Astrocyte (in vitro differentiated cells and primary cell): Measurements from ENCODE around the gene PCCA. TPM values are rescaled to one million over a fixed set of nuclear protein-coding genes. Genes with fewer than 3 reads are reported as not detected.

Experiments
- DNase-seq: peaks from one replicate; pipeline ENCODE4 v3.0.0-alpha.2; 2010; ENCODE audit warnings: low read depth
- FAIRE-seq: peaks from 2 replicates; lab custom pipeline; 2011; peaks lifted over from hg19 to GRCh38; lab: Jason Lieb, UNC
- H2AFZ ChIP-seq: 2 replicates; pipeline ENCODE4 v1.6.0; 2012; ENCODE audit warnings: low read depth, low read length, inconsistent platforms
- H3K27ac ChIP-seq: 2 replicates; pipeline ENCODE4 v1.5.1; 2011; ENCODE audit warnings: low read depth, low read length, inconsistent platforms
- H3K27me3 ChIP-seq: 2 replicates; pipeline ENCODE4 v1.6.0; 2011; ENCODE audit warnings: low read length, inconsistent platforms; ENCODE audit not compliant: insufficient read depth
- H3K36me3 ChIP-seq: 2 replicates; pipeline ENCODE4 v1.5.1; 2011; ENCODE audit warnings: low read length, inconsistent platforms; ENCODE audit not compliant: insufficient read depth
- H3K4me1 ChIP-seq: 2 replicates; pipeline ENCODE4 v1.5.1; 2011; ENCODE audit warnings: low read length, inconsistent platforms; ENCODE audit not compliant: insufficient read depth
- H3K4me2 ChIP-seq: 2 replicates; pipeline ENCODE4 v1.6.0; 2012; ENCODE audit warnings: low read length, inconsistent platforms
- H3K4me3 ChIP-seq: 2 replicates; pipeline ENCODE4 v1.5.1; 2011; ENCODE audit warnings: low read depth, mild to moderate bottlenecking, low read length, inconsistent platforms; ENCODE audit not compliant: insufficient read depth
- H3K79me2 ChIP-seq: 2 replicates; pipeline ENCODE4 v1.6.0; 2012; ENCODE audit warnings: mild to moderate bottlenecking, low read length, inconsistent platforms; ENCODE audit not compliant: insufficient read depth
- H3K9ac ChIP-seq: 2 replicates; pipeline ENCODE4 v1.6.0; 2012; ENCODE audit warnings: mild to moderate bottlenecking, low read length, inconsistent platforms
- H3K9me3 ChIP-seq: 2 replicates; pipeline ENCODE4 v1.5.1; 2012; ENCODE audit warnings: low read depth, mild to moderate bottlenecking, low read length, inconsistent platforms; ENCODE audit not compliant: insufficient read depth
- H4K20me1 ChIP-seq: 2 replicates; pipeline ENCODE4 v1.6.0; 2012; ENCODE audit warnings: low read length, inconsistent platforms; ENCODE audit not compliant: insufficient read depth
- H3K27ac Mint-ChIP-seq: one replicate; pipeline ENCODE4 v1.8.0; 2021; ENCODE audit warnings: mild to moderate bottlenecking, mixed read lengths; ENCODE audit not compliant: unreplicated experiment
- H3K27me3 Mint-ChIP-seq: one replicate; pipeline ENCODE4 v1.8.0; 2021; ENCODE audit warnings: low read depth, mixed read lengths; ENCODE audit not compliant: unreplicated experiment
- H3K36me3 Mint-ChIP-seq: one replicate; pipeline ENCODE4 v1.8.0; 2021; ENCODE audit warnings: low read depth, mixed read lengths; ENCODE audit not compliant: unreplicated experiment
- H3K4me1 Mint-ChIP-seq: one replicate; pipeline ENCODE4 v1.8.0; 2021; ENCODE audit warnings: low read depth, mixed read lengths; ENCODE audit not compliant: unreplicated experiment
- H3K4me3 Mint-ChIP-seq: one replicate; pipeline ENCODE4 v1.8.0; 2021; ENCODE audit warnings: mild to moderate bottlenecking, moderate library complexity, mixed read lengths; ENCODE audit not compliant: unreplicated experiment
- H3K9me3 Mint-ChIP-seq: one replicate; pipeline ENCODE4 v1.8.0; 2021; ENCODE audit warnings: mild to moderate bottlenecking, mixed read lengths; ENCODE audit not compliant: unreplicated experiment
- CTCF ChIP-seq: IDR thresholded peaks from 2 replicates; pipeline ENCODE4 v1.5.1; 2011; ENCODE audit warnings: low read depth, mild to moderate bottlenecking, inconsistent platforms, low read length, moderate library complexity; ENCODE audit not compliant: insufficient read depth
- EZH2 ChIP-seq: IDR thresholded peaks from 2 replicates; pipeline ENCODE4 v1.6.1; 2012; ENCODE audit warnings: mild to moderate bottlenecking, low read length, inconsistent platforms; ENCODE audit not compliant: insufficient read depth
- total RNA-seq: library from RNA; stranded (reverse); gene quantifications from 2 replicates; pipeline ENCODE4 v1.2.1, GENCODE V29; 2021

PCCA gene
- total RNA-seq, 1 donor from 2014 or later: 13.9 TPM

- no peak for TF ChIP-seq EZH2
- no peak for TF ChIP-seq CTCF
- H3K9ac ChIP-seq: no peak overlapping the region
- no peaks in the 10 kb centered on the region for H3K79me2 ChIP-seq
- H3K4me3 Mint-ChIP-seq: no peak overlapping the region
- H3K27ac Mint-ChIP-seq: no peak overlapping the region
- no peak overlapping the region for H3K27ac ChIP-seq
- peak overlapping the region; percentile 72 for H3K4me2 ChIP-seq
- no peaks in the 10 kb centered on the region for H3K9me3 ChIP-seq
- H2AFZ ChIP-seq: peak overlapping the region; percentile 5
- H3K27me3 Mint-ChIP-seq: no peaks in the 10 kb centered on the region
- no peak overlapping the region for H3K4me3 ChIP-seq
- DNase-seq: no peak
- no peaks in the 10 kb centered on the region for H3K4me1 ChIP-seq
- H3K9me3 Mint-ChIP-seq: no peaks in the 10 kb centered on the region
- H3K4me1 Mint-ChIP-seq: no peaks in the 10 kb centered on the region
- FAIRE-seq: no peak
- no peaks in the 10 kb centered on the region for H3K36me3 ChIP-seq
- H3K36me3 Mint-ChIP-seq: peaks cover 6% of the 10 kb centered on the region
- no peaks in the 10 kb centered on the region for H3K27me3 ChIP-seq
- H4K20me1 ChIP-seq: no peaks in the 10 kb centered on the region
These were observed 433.1 kb downstream of the PCCA start for GRCh38 chr13:100521851-100522617.

- Histone ChIP-seq H3K36me3 (no peaks in the 10 kb centered on the region), H3K4me1 (no peaks in the 10 kb centered on the region), H3K9ac (no peak overlapping the region), H2AFZ (no peak overlapping the region), H3K9me3 (no peaks in the 10 kb centered on the region), H3K4me2 (no peak overlapping the region), H3K79me2 (no peaks in the 10 kb centered on the region), H4K20me1 (no peaks in the 10 kb centered on the region), H3K4me3 (no peak overlapping the region), H3K27ac (no peak overlapping the region), H3K27me3 (no peaks in the 10 kb centered on the region)
- no peaks in the 10 kb centered on the region for H3K4me1 Mint-ChIP-seq
- FAIRE-seq (no peak), DNase-seq (no peak)
- TF ChIP-seq CTCF (no peak), EZH2 (no peak)
- no peak overlapping the region for H3K27ac Mint-ChIP-seq
- H3K9me3 Mint-ChIP-seq: no peaks in the 10 kb centered on the region
- H3K4me3 Mint-ChIP-seq: no peak overlapping the region
- no peaks in the 10 kb centered on the region for H3K27me3 Mint-ChIP-seq
- H3K36me3 Mint-ChIP-seq: peaks cover 6% of the 10 kb centered on the region
These were observed 433.9 kb downstream of the PCCA start for GRCh38 chr13:100522618-100523309.

GRCh38 chr13:100523411-100523810, 434.5 kb downstream of the PCCA start:
- no peak for DNase-seq
- Histone ChIP-seq H3K79me2 (no peaks in the 10 kb centered on the region), H3K4me1 (no peaks in the 10 kb centered on the region), H4K20me1 (no peaks in the 10 kb centered on the region), H3K27me3 (no peaks in the 10 kb centered on the region), H3K9ac (no peak overlapping the region), H3K36me3 (no peaks in the 10 kb centered on the region), H3K9me3 (no peaks in the 10 kb centered on the region), H3K4me2 (no peak overlapping the region), H3K4me3 (no peak overlapping the region), H2AFZ (no peak overlapping the region), H3K27ac (no peak overlapping the region)
- TF ChIP-seq CTCF (no peak), EZH2 (no peak)
- H3K27ac Mint-ChIP-seq: no peak overlapping the region
- H3K36me3 Mint-ChIP-seq: peaks cover 8% of the 10 kb centered on the region
- no peak for FAIRE-seq
- H3K27me3 Mint-ChIP-seq: no peaks in the 10 kb centered on the region
- H3K4me3 Mint-ChIP-seq: no peak overlapping the region
- H3K4me1 Mint-ChIP-seq: no peaks in the 10 kb centered on the region
- H3K9me3 Mint-ChIP-seq: no peaks in the 10 kb centered on the region
